Activated naive CD4-positive, alpha-beta T cell treated with anti-CD3 and anti-CD28 coated beads, Interleukin-2, amount 50 U/mL, for 24 hours (primary cell): ENCODE results near the gene FAF1.
A peak's percentile ranks its signal among the peaks of the same experiment; 100 is the strongest.
"Not testable (repeated sequence)": the region's sequence is repeated elsewhere in the genome, so short reads cannot be mapped to it uniquely, and the experiment has no call there.

Source experiments
- H3K27ac Mint-ChIP-seq: one replicate; pipeline ENCODE4 v1.8.0; 2021; ENCODE audit warnings: mild to moderate bottlenecking, mixed read lengths
- H3K27me3 Mint-ChIP-seq: one replicate; pipeline ENCODE4 v1.8.0; 2021; ENCODE audit warnings: mixed read lengths
- H3K36me3 Mint-ChIP-seq: one replicate; pipeline ENCODE4 v1.8.0; 2021; ENCODE audit warnings: mixed read lengths
- H3K4me1 Mint-ChIP-seq: one replicate; pipeline ENCODE4 v1.8.0; 2021; ENCODE audit warnings: mixed read lengths
- H3K4me3 Mint-ChIP-seq: one replicate; pipeline ENCODE4 v1.8.0; 2021; ENCODE audit warnings: mild to moderate bottlenecking, mixed read lengths
- H3K9me3 Mint-ChIP-seq: one replicate; pipeline ENCODE4 v1.8.0; 2021; ENCODE audit warnings: mixed read lengths

Gene FAF1

DNA sequence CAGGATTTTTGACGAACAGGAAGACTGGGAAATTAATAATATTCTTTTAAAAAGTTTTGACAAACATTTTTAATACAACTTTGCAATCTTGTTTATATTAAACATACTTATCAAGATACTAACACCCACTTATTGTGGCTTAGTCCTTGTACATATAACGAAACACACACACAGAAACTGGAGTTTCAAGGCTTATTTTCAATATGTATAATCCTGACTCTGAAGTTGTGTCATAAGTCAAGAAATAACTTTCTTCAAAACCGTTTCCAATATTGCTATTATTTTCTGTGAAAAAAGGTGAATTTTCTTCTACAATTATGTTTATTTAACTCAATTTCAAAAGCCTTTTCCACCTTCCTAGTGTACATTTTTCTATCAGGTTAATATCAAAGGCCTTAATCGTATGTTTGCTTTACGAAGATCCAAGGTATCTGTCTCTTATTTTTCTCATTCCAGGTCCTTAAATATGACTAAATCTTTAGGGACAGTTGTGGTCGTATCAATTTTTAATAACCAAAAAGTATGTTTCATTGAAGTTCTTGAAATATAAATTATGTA, 11.8 kb upstream of the FAF1 start:
- no peaks in the 10 kb centered on the region for H3K9me3 Mint-ChIP-seq
- H3K27ac Mint-ChIP-seq, result no peak overlapping the region
- H3K4me1 Mint-ChIP-seq, result peaks cover 32% of the 10 kb centered on the region
- H3K4me3 Mint-ChIP-seq, result no peak overlapping the region
- H3K36me3 Mint-ChIP-seq, result no peaks in the 10 kb centered on the region
- peaks cover 26% of the 10 kb centered on the region for H3K27me3 Mint-ChIP-seq

DNA sequence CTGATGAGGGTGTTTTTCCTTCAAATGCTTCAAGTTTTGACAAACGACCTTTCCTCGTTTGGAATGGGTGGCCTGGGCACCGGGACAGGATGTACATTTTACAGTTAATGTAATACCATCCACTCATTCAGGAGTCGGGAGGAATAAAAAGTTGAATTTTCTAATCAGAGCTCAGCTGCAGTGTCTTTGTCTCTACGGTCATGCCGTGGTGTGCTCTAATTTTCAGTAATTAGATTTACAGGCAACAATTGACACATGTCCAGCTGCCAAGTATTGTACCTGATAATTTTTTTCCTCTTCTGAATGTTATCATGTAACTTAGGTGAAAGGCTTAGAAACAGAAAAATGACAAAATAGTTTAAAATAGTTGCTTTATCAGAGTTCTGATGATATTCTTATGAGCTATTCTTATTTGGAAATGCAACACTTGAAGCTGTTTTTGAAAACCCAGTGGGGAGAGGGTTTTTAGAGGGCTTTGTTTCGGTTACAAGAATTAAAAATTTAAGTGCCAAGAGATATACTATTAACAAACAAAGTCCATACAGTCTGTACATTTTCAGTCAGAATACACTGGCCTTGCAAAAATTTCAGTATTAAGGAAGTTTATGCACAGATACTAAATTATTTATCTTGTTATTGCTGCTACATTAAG, 11.0 kb upstream of the FAF1 start:
- Mint-ChIP-seq H3K4me3 (peak overlapping the region; percentile 98), H3K9me3 (no peaks in the 10 kb centered on the region), H3K36me3 (no peaks in the 10 kb centered on the region), H3K4me1 (peaks cover 27% of the 10 kb centered on the region), H3K27me3 (peaks cover 20% of the 10 kb centered on the region), H3K27ac (no peak overlapping the region)

DNA sequence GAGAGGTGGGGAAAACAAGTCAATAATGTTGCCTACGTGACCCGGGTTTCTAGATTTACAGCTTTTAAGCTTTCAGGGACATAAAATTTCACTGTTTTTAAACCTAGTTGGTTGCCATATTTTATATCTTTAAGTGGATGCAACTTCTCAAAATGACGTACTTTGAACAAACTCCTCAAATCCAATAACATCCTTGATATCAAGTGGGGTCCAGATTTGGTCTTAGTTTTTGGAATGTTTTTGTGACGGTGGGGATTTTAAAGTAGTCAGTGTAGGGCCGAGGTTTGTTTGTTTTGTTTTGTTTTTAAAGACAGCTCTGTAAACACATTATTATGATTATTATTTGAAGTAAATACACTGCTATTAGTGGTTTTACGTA, 10.4 kb upstream of the FAF1 start:
- Mint-ChIP-seq H3K27me3 (peaks cover 18% of the 10 kb centered on the region), H3K4me3 (peak overlapping the region; percentile 98), H3K27ac (peak overlapping the region; percentile 89), H3K4me1 (peaks cover 27% of the 10 kb centered on the region), H3K36me3 (no peaks in the 10 kb centered on the region), H3K9me3 (no peaks in the 10 kb centered on the region)

DNA sequence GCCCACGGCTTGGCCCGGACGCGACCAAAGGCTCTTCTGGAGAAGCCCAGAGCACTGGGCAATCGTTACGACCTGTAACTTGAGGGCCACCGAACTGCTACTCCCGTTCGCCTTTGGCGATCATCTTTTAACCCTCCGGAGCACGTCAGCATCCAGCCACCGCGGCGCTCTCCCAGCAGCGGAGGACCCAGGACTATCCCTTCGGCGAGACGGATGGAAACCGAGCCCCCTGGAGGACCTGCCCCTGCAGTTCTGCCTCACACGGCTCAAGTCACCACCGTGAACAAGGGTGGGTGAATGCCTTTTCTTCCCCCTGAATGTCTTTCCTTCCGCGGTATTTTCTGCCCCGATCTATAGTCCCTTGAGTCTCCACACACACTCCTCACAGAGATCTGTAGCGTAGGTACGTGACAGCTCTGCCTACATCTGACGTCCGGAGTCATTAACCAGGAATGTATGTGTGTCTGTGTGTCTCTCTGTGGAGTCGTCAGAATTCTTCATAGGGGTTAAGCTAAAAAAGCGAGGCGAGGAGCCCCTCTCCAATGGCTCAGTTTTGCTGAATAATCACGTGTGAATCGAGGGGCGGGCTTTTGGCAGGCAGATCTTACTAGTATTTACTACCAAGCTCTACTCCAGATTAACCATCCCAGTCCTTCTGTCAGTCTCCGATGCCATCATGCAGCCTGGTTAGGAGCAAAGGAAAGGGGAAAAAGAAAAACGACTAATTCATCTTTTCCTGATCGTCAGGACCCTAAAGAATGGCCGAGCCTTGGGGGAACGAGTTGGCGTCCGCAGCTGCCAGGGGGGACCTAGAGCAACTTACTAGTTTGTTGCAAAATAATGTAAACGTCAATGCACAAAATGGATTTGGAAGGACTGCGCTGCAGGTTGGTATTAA, 9.8 kb upstream of the FAF1 start, which contains the start of gene CDKN2C:
Gene CDKN2C (plus strand): TSS at position 635 of the 898 bp plus-strand sequence. CDS start 124 bp downstream, at position 759.
- Mint-ChIP-seq H3K27ac (peak within 1 kb of the TSS; percentile 89), H3K9me3 (no peaks in the 10 kb centered on the region), H3K36me3 (no peaks in the 10 kb centered on the region), H3K4me1 (peaks cover 27% of the 10 kb centered on the region), H3K4me3 (peak within 1 kb of the TSS; percentile 98), H3K27me3 (peaks cover 15% of the 10 kb centered on the region)

DNA sequence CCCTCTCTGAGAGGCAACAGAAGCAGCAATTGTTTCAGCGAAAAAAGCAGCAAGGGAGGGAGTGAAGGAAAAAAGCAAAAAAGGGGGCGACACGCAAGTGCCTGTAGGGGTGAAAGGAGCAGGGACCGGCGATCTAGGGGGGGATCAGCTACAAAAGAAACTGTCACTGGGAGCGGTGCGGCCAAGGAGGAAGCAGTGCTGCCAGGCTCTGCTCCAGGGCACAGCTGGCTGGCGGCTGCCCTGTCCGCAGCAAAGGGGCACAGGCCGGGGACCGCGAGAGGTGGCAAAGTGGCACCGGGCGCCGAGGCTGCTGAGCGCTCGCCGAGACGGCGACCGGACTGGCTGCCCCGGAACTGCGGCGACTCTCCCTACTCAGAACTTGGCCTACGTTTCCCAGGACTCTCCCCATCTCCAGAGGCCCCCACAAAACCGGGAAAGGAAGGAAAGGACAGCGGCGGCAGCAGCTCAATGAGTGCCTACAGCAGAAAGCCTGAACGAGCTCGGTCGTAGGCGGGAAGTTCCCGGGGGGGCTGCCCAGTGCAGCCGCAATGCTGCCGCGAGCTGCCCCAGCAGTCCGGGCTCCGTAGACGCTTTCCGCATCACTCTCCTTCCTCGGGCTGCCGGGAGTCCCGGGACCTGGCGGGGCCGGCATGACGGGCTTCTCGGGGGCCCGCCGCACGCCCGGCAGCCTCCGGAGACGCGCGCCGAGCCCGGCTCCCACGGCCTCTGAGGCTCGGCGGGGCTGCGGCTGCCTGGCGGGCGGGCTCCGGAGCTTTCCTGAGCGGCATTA, 8.9 kb upstream of the FAF1 start:
- peaks cover 9% of the 10 kb centered on the region for H3K27me3 Mint-ChIP-seq
- no peaks in the 10 kb centered on the region for H3K36me3 Mint-ChIP-seq
- H3K27ac Mint-ChIP-seq, result peak overlapping the region; percentile 82
- peak overlapping the region; percentile 98 for H3K4me3 Mint-ChIP-seq
- no peaks in the 10 kb centered on the region for H3K9me3 Mint-ChIP-seq
- peaks cover 27% of the 10 kb centered on the region for H3K4me1 Mint-ChIP-seq

DNA sequence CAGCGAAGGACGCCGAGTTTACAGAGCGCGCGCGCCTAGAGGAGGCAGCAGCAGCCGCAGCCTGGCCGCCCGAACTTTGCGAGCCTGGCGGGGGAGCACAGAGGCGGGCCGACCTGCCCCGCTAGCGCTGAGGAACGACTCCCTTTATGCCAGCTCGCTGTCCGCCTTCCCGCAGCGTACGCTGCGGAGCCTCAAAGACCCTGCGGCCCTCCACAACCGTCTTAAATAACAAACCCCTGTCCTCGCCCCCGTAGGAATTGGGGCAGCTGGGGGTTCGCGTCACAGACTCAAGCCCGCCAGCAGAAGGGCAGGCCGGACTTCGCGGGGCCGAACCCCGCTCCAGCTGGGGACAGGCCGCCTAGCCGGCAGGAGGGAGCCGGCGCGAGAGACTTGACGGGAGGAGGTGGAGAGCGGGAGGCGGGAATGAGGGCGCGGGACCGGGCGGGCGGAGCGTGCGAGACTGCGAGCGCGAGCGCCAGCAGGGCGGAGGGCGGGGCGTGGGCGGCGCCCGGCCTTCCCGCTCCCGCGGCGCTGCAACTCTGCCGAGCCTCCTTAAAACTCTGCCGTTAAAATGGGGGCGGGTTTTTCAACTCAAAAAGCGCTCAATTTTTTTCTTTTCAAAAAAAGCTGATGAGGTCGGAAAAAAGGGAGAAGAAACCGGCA, 8.2 kb upstream of the FAF1 start:
- Mint-ChIP-seq H3K4me3 (peak overlapping the region; percentile 98), H3K36me3 (no peaks in the 10 kb centered on the region), H3K4me1 (peaks cover 27% of the 10 kb centered on the region), H3K27me3 (peaks cover 7% of the 10 kb centered on the region), H3K27ac (peak overlapping the region; percentile 82), H3K9me3 (no peaks in the 10 kb centered on the region)

DNA sequence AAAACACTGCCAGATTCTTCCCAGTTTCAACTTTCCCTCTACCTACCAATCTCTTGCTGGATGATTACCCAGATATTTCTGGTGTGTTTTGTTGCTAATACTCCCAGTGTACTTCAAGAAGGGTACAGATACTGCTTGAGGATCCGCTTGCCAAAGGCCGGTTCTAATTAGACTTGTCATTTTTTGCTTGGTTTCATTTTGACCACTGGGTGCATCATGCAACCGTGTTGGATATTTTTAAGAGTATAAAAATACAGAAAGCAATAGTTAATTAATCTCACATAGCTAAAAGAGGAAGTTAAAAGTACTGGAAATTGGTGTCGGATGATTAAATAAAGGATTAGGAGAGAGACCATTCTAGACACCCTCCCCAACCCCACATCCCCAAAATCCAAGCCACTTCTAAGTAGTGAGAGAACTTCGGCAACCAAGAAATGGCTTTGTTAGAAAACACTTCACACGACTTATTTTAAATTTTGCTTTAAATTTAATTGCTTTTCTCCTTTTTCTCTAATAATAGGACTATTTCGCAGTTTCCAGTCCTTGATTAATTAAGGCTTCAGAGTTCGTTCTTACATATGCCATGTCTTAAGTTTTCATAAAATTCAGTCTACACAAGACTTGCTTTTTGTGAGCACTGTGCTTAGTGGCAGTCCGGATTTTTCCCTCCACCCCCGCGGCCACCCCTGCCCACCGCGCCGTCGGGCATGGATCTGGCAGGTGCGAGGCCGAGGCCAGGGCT, 7.5 kb upstream of the FAF1 start:
- Mint-ChIP-seq H3K4me1 (peaks cover 27% of the 10 kb centered on the region), H3K9me3 (no peaks in the 10 kb centered on the region), H3K4me3 (peak overlapping the region; percentile 98), H3K27ac (peak overlapping the region; percentile 79), H3K36me3 (no peaks in the 10 kb centered on the region), H3K27me3 (peaks cover 7% of the 10 kb centered on the region)

DNA sequence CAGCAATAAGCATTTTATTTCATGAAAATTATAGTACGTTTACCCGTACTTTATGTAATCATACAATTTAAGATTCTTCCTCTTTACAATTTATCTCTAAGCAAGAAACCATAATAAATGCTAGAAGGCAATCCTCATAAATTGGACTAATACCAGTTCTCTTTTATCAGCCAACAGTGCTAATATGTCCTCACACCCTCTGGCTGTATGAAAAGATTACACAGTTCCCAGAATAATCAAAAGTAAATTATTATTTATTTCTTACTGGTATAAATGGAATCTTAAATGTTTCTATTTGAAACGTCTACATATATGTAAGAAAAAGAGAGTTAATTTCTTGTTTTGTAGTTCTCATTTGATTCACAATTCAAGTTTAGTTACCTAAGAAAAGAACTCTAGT, 6.9 kb upstream of the FAF1 start:
- Mint-ChIP-seq H3K27me3 (peaks cover 5% of the 10 kb centered on the region), H3K4me1 (peaks cover 25% of the 10 kb centered on the region), H3K9me3 (no peaks in the 10 kb centered on the region), H3K27ac (no peak overlapping the region), H3K36me3 (no peaks in the 10 kb centered on the region), H3K4me3 (peak overlapping the region; percentile 98)

DNA sequence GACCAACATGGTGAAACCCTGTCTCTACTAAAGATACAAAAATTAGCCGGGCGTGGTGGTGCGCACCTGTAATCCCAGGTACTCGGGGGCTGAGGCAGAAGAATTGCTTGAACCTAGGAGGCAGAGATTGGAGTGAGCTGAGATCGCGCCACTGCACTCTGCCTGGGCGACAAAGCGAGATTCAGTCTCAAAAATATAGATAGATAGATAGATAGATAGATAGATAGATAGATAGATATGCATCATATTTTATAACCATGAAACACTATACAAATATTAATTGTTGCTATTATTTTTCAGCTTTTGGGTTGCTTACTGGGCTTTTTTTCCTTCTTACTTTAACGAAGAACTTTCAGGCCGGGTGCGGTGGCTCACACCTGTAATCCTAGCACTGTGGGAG, 4.8 kb upstream of the FAF1 start:
- Mint-ChIP-seq H3K27me3 (no peaks in the 10 kb centered on the region), H3K9me3 (no peaks in the 10 kb centered on the region), H3K4me3 (no peak overlapping the region), H3K27ac (no peak overlapping the region), H3K36me3 (no peaks in the 10 kb centered on the region), H3K4me1 (peaks cover 17% of the 10 kb centered on the region)

DNA sequence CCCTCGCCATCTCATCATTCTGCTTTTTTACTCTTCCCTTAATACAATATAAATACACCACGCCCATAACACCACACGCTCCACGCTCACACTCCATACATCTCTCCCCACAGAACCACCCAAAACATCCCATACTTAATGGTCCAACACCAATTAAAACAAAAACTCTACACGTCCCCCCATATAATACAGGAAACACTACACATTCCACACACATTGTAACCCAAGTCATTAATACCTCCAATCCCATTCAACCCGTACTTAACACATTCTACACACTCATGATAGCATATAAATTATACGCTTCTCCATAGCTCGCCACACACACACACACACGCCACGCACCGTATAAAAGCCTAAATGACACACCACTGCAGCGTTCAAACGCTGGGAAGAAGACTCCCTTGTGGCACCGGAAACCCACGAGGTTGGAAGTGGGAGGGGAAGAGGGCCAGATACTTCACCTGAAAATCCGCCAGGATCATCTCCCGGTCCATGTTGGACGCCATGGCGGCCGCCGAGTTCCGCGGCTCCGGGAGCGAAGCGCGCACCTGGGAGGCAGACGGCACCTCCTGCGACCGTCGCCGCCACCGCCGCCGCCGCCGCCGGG, 659 bp downstream of the FAF1 start:
- Mint-ChIP-seq H3K4me1 (peaks cover 31% of the 10 kb centered on the region), H3K36me3 (peaks cover 2% of the 10 kb centered on the region), H3K27ac (peak overlapping the region; percentile 80), H3K9me3 (no peaks in the 10 kb centered on the region), H3K27me3 (no peaks in the 10 kb centered on the region), H3K4me3 (peak overlapping the region; percentile 93)

DNA sequence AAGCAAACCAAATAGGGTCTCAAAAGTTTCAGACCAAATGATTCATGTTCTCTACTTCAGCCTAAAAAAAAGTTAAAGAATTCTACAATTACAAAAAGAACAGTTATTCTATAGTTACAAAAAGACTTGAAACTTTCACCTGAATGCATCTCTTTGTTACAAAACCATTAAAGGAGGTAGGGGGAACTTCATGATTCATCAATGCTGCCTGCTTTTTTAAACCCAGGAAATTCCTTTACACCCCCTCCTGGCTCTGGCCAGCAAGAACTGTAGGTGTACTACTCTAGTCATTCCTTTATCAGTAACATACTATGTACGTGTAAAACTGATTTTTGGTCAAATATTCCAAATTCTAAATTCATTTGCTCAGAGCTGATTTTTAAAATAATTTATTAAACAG, 5.0 kb downstream of the FAF1 start:
- Mint-ChIP-seq H3K4me1 (peaks cover 37% of the 10 kb centered on the region), H3K27me3 (no peaks in the 10 kb centered on the region), H3K4me3 (no peak overlapping the region), H3K9me3 (no peaks in the 10 kb centered on the region), H3K27ac (no peak overlapping the region), H3K36me3 (peaks cover 7% of the 10 kb centered on the region)

DNA sequence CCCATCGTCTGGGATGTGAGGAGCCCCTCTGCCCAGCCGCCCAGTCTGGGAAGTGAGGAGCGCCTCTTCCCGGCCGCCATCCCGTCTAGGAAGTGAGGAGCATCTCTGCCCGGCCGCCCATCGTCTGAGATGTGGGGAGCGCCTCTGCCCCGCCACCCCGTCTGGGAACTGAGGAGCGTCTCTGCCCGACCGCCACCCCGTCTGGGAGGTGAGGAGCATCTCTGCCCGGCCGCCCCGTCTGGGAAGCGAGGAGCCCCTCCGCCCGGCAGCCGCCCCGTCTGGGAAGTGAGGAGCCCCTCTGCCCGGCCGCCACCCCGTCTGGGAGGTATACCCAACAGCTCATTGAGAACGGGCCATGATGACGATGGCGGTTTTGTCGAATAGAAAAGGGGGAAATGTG, 7.5 kb downstream of the FAF1 start:
- H3K27me3 Mint-ChIP-seq, H3K27ac Mint-ChIP-seq, H3K9me3 Mint-ChIP-seq, H3K4me3 Mint-ChIP-seq, H3K36me3 Mint-ChIP-seq: not testable (repeated sequence)
- H3K4me1 Mint-ChIP-seq, result peaks cover 48% of the 10 kb centered on the region

DNA sequence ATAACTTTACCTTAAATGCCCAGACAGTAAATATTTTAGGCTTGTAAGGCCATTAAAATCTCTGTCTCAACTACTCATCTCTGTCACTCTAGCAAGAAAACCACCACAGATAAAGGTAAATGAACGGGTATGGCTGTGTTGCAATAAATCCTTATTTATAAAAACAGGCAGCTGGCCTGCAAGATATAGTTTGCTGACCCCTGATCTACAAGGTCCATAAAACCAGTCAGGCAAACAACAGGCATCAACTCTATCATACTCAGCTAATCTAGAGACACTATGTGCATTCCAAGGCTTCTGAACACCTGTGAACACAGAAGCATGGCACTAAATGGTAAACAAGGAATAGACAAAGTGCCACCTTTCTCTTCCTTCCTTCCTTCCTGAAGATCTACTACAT, 9.7 kb downstream of the FAF1 start:
- peaks cover 64% of the 10 kb centered on the region for H3K4me1 Mint-ChIP-seq
- H3K27ac Mint-ChIP-seq, result no peak overlapping the region
- H3K9me3 Mint-ChIP-seq, result no peaks in the 10 kb centered on the region
- H3K36me3 Mint-ChIP-seq, result peaks cover 6% of the 10 kb centered on the region
- H3K4me3 Mint-ChIP-seq, result no peak overlapping the region
- no peaks in the 10 kb centered on the region for H3K27me3 Mint-ChIP-seq

DNA sequence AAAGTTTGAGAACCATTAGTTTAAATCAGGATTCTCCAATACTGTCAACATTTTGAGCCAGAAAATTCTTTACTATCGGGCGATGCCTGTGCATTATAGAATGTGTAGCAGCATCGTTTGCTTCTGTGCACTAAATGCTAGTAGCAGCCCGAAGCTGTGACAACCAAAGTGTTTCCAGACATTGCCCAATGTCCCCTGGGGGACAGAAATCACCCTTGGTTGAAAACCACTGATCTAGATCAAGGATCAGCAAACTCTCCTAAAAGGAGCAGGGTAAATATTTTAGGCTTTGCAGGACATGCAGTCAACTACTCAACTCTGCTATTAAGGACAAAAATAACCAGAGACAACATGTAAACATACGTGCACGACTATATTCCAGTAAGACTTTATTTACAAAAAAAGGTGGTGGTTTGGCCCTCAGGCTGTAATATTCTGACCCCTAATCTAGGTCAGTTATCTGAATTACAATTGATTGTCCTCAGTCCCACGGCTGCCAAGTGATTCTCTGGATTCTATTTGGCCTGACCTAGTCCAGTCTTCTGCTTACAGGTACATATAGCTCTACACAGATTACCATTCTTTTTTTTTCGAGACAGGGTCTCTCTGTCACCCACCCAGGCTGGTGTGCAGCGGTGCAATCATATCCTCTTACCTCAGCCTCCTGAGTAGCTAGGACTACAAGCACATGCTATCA, 10.6 kb downstream of the FAF1 start:
- H3K27me3 Mint-ChIP-seq, result no peaks in the 10 kb centered on the region
- no peak overlapping the region for H3K4me3 Mint-ChIP-seq
- peaks cover 64% of the 10 kb centered on the region for H3K4me1 Mint-ChIP-seq
- H3K36me3 Mint-ChIP-seq, result peaks cover 6% of the 10 kb centered on the region
- H3K27ac Mint-ChIP-seq, result no peak overlapping the region
- no peaks in the 10 kb centered on the region for H3K9me3 Mint-ChIP-seq
